ENCODE results near the gene RAD23B. TPM values are rescaled to one million over a fixed set of nuclear protein-coding genes. Genes with fewer than 3 reads are reported as not detected.

The RAD23B gene
- total RNA-seq, 1 donor from 2014 or later = 171 TPM

- DNase-seq (ENCODE audit: low spot score, unreplicated experiment) = no peak
- TF ChIP-seq CTCF (IDR thresholded peaks at IDR 0.05; ENCODE audit: unreplicated experiment) = no peak
- Mint-ChIP-seq H3K27ac (peak overlapping the region; percentile 83), H3K36me3 (ENCODE audit: insufficient read depth) (no peaks in the 10 kb centered on the region), H3K4me3 (ENCODE audit: low read depth) (no peak overlapping the region), H3K4me1 (ENCODE audit: low read depth) (peaks cover 20% of the 10 kb centered on the region), H3K27me3 (no peaks in the 10 kb centered on the region), H3K9me3 (ENCODE audit: low read depth) (no peaks in the 10 kb centered on the region)
Measured at GRCh38 chr9:107242073-107243030, 40.7 kb upstream of the RAD23B start.

DNA sequence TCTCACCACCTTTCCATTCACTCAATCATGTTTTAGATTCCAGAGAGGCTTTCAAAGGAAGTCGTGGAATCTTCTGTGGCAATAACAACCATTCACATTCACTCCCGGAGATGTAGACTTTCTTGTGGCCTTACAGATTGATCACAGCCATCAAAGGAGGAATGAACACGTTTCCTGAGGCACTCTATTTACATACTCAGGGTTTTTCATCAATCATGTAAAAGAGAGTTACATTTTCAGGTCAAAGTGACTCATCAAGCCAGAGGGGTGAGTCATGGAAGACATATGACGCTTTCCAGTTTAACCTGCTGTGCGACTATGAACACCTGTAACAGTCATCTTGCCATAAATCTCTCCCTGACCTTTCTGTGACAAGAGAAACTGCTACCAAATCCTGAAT is 39.3 kb upstream of the RAD23B start:
- no peak for TF ChIP-seq CTCF (IDR thresholded peaks at IDR 0.05; ENCODE audit: unreplicated experiment)
- no peak for DNase-seq (ENCODE audit: low spot score, unreplicated experiment)
- Mint-ChIP-seq H3K9me3 (ENCODE audit: low read depth) (no peaks in the 10 kb centered on the region), H3K4me1 (ENCODE audit: low read depth) (peaks cover 32% of the 10 kb centered on the region), H3K4me3 (ENCODE audit: low read depth) (no peak overlapping the region), H3K27me3 (no peaks in the 10 kb centered on the region), H3K27ac (peak overlapping the region; percentile 85), H3K36me3 (ENCODE audit: insufficient read depth) (no peaks in the 10 kb centered on the region)

GRCh38 chr9:107246259-107247254 is 36.5 kb upstream of the RAD23B start:
- Mint-ChIP-seq H3K27ac (no peak overlapping the region), H3K27me3 (no peaks in the 10 kb centered on the region)
- DNase-seq (ENCODE audit: low spot score, unreplicated experiment) = no peak

GRCh38 chr9:107248714-107249113 is 34.4 kb upstream of the RAD23B start:
- Mint-ChIP-seq H3K36me3 (ENCODE audit: insufficient read depth) (no peaks in the 10 kb centered on the region), H3K27me3 (no peaks in the 10 kb centered on the region), H3K4me3 (ENCODE audit: low read depth) (peak overlapping the region; percentile 60), H3K9me3 (ENCODE audit: low read depth) (no peaks in the 10 kb centered on the region), H3K27ac (peak overlapping the region; percentile 99), H3K4me1 (ENCODE audit: low read depth) (peaks cover 41% of the 10 kb centered on the region)
- TF ChIP-seq CTCF (IDR thresholded peaks at IDR 0.05; ENCODE audit: unreplicated experiment) = no peak
- DNase-seq (ENCODE audit: low spot score, unreplicated experiment) = no peak

More at GRCh38 chr9:107246259-107247254, 36.5 kb upstream of the RAD23B start:
- no peak for TF ChIP-seq CTCF (IDR thresholded peaks at IDR 0.05; ENCODE audit: unreplicated experiment)
- H3K9me3 Mint-ChIP-seq (ENCODE audit: low read depth) = no peaks in the 10 kb centered on the region
- no peak overlapping the region for H3K4me3 Mint-ChIP-seq (ENCODE audit: low read depth)
- no peaks in the 10 kb centered on the region for H3K36me3 Mint-ChIP-seq (ENCODE audit: insufficient read depth)
- peaks cover 43% of the 10 kb centered on the region for H3K4me1 Mint-ChIP-seq (ENCODE audit: low read depth)

GRCh38 chr9:107249131-107249533 is 33.9 kb upstream of the RAD23B start:
- Mint-ChIP-seq H3K4me1 (ENCODE audit: low read depth) (peaks cover 37% of the 10 kb centered on the region), H3K9me3 (ENCODE audit: low read depth) (no peaks in the 10 kb centered on the region), H3K27ac (peak overlapping the region; percentile 99), H3K4me3 (ENCODE audit: low read depth) (peak overlapping the region; percentile 60), H3K27me3 (no peaks in the 10 kb centered on the region), H3K36me3 (ENCODE audit: insufficient read depth) (no peaks in the 10 kb centered on the region)
- no peak for TF ChIP-seq CTCF (IDR thresholded peaks at IDR 0.05; ENCODE audit: unreplicated experiment)
- DNase-seq (ENCODE audit: low spot score, unreplicated experiment) = peak; percentile 26

All from progenitor cell of endocrine pancreas (in vitro differentiated cells).